GM12873 (cell line): Measurements from ENCODE around the gene NPPA.

ENCODE experiments used
- TF ChIP-seq, protein P1 (sequence below): IDR thresholded peaks from 2 replicates; pipeline ENCODE4 v1.5.1; 2012; ENCODE audit warnings: low read depth, mild to moderate bottlenecking, moderate library complexity, low read length, control low read depth; ENCODE audit not compliant: insufficient read depth; ENCODE audit errors: missing control alignments

Gene NPPA

DNA sequence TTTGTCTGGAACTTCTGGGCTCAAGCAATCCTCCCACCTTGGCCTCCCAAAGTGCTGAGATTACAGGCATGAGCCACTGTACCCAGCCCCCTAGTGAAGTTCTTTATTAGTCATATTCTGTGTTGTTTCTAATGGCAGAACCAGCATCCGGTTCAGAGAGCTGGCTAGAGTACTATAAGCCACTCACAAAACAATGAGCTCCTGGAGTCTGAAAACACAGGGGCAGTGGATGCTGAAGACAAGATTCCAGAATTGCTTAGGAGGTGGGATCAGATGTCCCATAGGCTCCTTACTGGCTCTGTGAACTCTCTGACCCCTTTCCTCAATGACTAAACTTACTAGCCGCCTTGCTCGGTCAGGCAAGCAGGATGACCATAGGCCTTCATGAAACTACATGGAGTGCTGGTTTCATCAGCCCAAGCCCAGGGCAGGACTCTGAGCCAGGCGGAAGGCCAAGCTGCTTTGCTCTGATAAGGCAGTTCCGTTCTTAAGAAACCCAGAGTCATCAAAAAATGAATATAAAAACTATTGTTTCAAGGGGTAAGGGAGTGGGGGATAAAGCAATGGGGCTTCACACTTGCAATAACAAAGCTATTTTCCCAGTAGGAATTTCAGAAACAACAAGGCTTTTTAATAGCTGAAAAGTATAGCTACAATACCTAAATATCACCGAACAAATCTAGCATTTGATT lies 49.9 kb downstream of the NPPA start:
- TF ChIP-seq, protein P1, sequence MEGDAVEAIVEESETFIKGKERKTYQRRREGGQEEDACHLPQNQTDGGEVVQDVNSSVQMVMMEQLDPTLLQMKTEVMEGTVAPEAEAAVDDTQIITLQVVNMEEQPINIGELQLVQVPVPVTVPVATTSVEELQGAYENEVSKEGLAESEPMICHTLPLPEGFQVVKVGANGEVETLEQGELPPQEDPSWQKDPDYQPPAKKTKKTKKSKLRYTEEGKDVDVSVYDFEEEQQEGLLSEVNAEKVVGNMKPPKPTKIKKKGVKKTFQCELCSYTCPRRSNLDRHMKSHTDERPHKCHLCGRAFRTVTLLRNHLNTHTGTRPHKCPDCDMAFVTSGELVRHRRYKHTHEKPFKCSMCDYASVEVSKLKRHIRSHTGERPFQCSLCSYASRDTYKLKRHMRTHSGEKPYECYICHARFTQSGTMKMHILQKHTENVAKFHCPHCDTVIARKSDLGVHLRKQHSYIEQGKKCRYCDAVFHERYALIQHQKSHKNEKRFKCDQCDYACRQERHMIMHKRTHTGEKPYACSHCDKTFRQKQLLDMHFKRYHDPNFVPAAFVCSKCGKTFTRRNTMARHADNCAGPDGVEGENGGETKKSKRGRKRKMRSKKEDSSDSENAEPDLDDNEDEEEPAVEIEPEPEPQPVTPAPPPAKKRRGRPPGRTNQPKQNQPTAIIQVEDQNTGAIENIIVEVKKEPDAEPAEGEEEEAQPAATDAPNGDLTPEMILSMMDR = no peak

DNA sequence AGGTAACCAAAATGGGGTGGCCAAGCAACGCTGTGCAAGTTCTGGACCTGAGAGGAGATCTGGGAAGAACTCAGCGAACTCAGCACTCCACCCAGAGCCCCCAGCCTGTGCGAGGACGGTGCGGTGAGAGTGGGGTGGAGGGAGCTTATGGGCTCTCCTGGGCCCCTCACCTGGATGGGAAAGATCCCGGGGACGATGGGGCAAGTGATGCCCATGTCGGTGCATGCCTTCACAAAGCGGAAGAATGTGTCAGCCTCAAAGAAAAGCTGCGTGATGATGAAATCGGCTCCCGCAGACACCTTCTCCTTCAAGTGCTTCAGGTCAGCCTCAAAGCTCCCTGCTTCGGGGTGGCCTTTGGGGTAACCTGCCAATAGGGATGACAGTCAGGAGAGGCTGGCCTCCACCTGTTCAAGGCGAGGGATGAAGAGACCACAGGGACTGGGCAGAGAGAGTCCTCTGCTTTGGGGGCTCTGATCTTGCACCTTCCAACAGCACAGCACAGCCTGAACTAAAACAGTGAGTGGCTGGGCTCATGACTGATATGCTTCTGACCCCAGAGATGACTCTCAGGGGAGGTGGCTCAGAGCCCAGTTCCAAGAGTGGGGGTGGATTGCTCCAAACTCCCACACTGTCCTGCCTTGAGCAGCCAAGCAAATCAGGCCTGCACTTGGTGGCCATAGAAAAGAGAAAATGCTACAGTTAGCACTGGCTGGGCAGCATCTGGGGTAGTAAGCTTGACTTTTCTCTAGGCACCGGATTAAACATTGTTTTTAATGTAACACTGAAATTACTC lies 51.4 kb downstream of the NPPA start:
- TF ChIP-seq, protein P1 = no peak
